NCI-H2227 (cell line): Measurements from ENCODE around the gene OLA1.

Experiments used
- DNase-seq: peaks from one replicate; lab custom pipeline; 2025; ENCODE audit not compliant: unreplicated experiment; lab: John Stamatoyannopoulos, UW

OLA1 gene

GRCh38 chr2:174122185-174122584, 126.1 kb downstream of the OLA1 start:
- DNase-seq = no peak

- peak; percentile 53 for DNase-seq
These were observed 126.7 kb downstream of the OLA1 start for GRCh38 chr2:174121612-174122011.

- DNase-seq = peak; percentile 58
These were observed 127.2 kb downstream of the OLA1 start for GRCh38 chr2:174121175-174121574.

GRCh38 chr2:174120346-174120745, 128.0 kb downstream of the OLA1 start:
- peak; percentile 23 for DNase-seq

GRCh38 chr2:174117951-174118930, 130.1 kb downstream of the OLA1 start:
- DNase-seq = no peak

- DNase-seq = no peak
These were observed 136.3 kb downstream of the OLA1 start for GRCh38 chr2:174112073-174112472.

- no peak for DNase-seq
These were observed 139.8 kb downstream of the OLA1 start for GRCh38 chr2:174108579-174108978.

- peak; percentile 34 for DNase-seq
These were observed 141.6 kb downstream of the OLA1 start for GRCh38 chr2:174106736-174107135.

GRCh38 chr2:174094542-174094941, 153.8 kb downstream of the OLA1 start:
- DNase-seq = no peak

GRCh38 chr2:174090476-174090875, 157.9 kb downstream of the OLA1 start:
- no peak for DNase-seq

GRCh38 chr2:174088706-174089460, 159.4 kb downstream of the OLA1 start:
- no peak for DNase-seq

GRCh38 chr2:174086708-174087107, 161.6 kb downstream of the OLA1 start:
- no peak for DNase-seq

GRCh38 chr2:174085781-174086180, 162.6 kb downstream of the OLA1 start:
- no peak for DNase-seq

GRCh38 chr2:174083843-174084458, 164.4 kb downstream of the OLA1 start:
- DNase-seq = no peak

GRCh38 chr2:174080672-174081121, 167.6 kb downstream of the OLA1 start:
- no peak for DNase-seq

GRCh38 chr2:174078275-174078674, 170.1 kb downstream of the OLA1 start:
- DNase-seq = no peak

- no peak for DNase-seq
These were observed 171.4 kb downstream of the OLA1 start for GRCh38 chr2:174076975-174077374.

- DNase-seq = no peak
These were observed 172.3 kb downstream of the OLA1 start for GRCh38 chr2:174076040-174076439.

- no peak for DNase-seq
These were observed 173.5 kb downstream of the OLA1 start for GRCh38 chr2:174074831-174075230.

GRCh38 chr2:174072857-174073256, 175.5 kb downstream of the OLA1 start:
- DNase-seq = no peak

GRCh38 chr2:174072069-174072468, 176.3 kb downstream of the OLA1 start:
- no peak for DNase-seq
